Measurements from ENCODE around the gene BTBD10.

BTBD10 gene

GRCh38 chr11:13468750-13469149 lies 5.7 kb upstream of the BTBD10 start:
- H3K4me3 ChIP-seq (ENCODE audit: low read length) = no peak overlapping the region
- H3K27ac ChIP-seq (ENCODE audit: low read length) = no peak overlapping the region
- H3K27me3 ChIP-seq (ENCODE audit: control insufficient read depth, insufficient read depth, low read length) = no peaks in the 10 kb centered on the region
- H3K4me1 ChIP-seq (ENCODE audit: control insufficient read depth, low read depth, low read length) = peaks cover 8% of the 10 kb centered on the region
- H3K9ac ChIP-seq (ENCODE audit: low read length) = no peak overlapping the region
- H3K36me3 ChIP-seq (ENCODE audit: control insufficient read depth, low read depth, low read length) = no peaks in the 10 kb centered on the region
- H3K9me3 ChIP-seq (ENCODE audit: control insufficient read depth, low read depth, low read length) = no peaks in the 10 kb centered on the region

- Histone ChIP-seq H3K27me3 (ENCODE audit: control insufficient read depth, insufficient read depth, low read length) (no peaks in the 10 kb centered on the region), H3K9ac (ENCODE audit: low read length) (no peak overlapping the region), H3K36me3 (ENCODE audit: control insufficient read depth, low read depth, low read length) (no peaks in the 10 kb centered on the region), H3K9me3 (ENCODE audit: control insufficient read depth, low read depth, low read length) (no peaks in the 10 kb centered on the region), H3K4me3 (ENCODE audit: low read length) (no peak overlapping the region), H3K4me1 (ENCODE audit: control insufficient read depth, low read depth, low read length) (peaks cover 6% of the 10 kb centered on the region), H3K27ac (ENCODE audit: low read length) (no peak overlapping the region)
These were observed 2.9 kb upstream of the BTBD10 start for GRCh38 chr11:13465909-13466371.

- Histone ChIP-seq H3K4me3 (ENCODE audit: low read length) (peak overlapping the region; percentile 93), H3K27me3 (ENCODE audit: control insufficient read depth, insufficient read depth, low read length) (no peaks in the 10 kb centered on the region), H3K9ac (ENCODE audit: low read length) (peak overlapping the region; percentile 79), H3K9me3 (ENCODE audit: control insufficient read depth, low read depth, low read length) (no peaks in the 10 kb centered on the region), H3K36me3 (ENCODE audit: control insufficient read depth, low read depth, low read length) (no peaks in the 10 kb centered on the region), H3K4me1 (ENCODE audit: control insufficient read depth, low read depth, low read length) (peaks cover 6% of the 10 kb centered on the region), H3K27ac (ENCODE audit: low read length) (no peak overlapping the region)
These were observed 813 bp upstream of the BTBD10 start for GRCh38 chr11:13463779-13464290.

GRCh38 chr11:13462311-13462900 lies 616 bp downstream of the BTBD10 start:
- Histone ChIP-seq H3K9me3 (ENCODE audit: control insufficient read depth, low read depth, low read length) (no peaks in the 10 kb centered on the region), H3K27me3 (ENCODE audit: control insufficient read depth, insufficient read depth, low read length) (no peaks in the 10 kb centered on the region), H3K9ac (ENCODE audit: low read length) (peak overlapping the region; percentile 79), H3K36me3 (ENCODE audit: control insufficient read depth, low read depth, low read length) (no peaks in the 10 kb centered on the region), H3K27ac (ENCODE audit: low read length) (no peak overlapping the region), H3K4me3 (ENCODE audit: low read length) (peak overlapping the region; percentile 93), H3K4me1 (ENCODE audit: control insufficient read depth, low read depth, low read length) (peaks cover 6% of the 10 kb centered on the region)

- Histone ChIP-seq H3K9me3 (ENCODE audit: control insufficient read depth, low read depth, low read length) (no peaks in the 10 kb centered on the region), H3K27me3 (ENCODE audit: control insufficient read depth, insufficient read depth, low read length) (no peaks in the 10 kb centered on the region), H3K4me1 (ENCODE audit: control insufficient read depth, low read depth, low read length) (peaks cover 6% of the 10 kb centered on the region), H3K27ac (ENCODE audit: low read length) (no peak overlapping the region), H3K4me3 (ENCODE audit: low read length) (no peak overlapping the region), H3K36me3 (ENCODE audit: control insufficient read depth, low read depth, low read length) (no peaks in the 10 kb centered on the region), H3K9ac (ENCODE audit: low read length) (no peak overlapping the region)
These were observed 1.7 kb downstream of the BTBD10 start for GRCh38 chr11:13461291-13461690.

GRCh38 chr11:13450832-13451397 lies 12.1 kb downstream of the BTBD10 start:
- Histone ChIP-seq H3K27me3 (ENCODE audit: control insufficient read depth, insufficient read depth, low read length) (no peaks in the 10 kb centered on the region), H3K9ac (ENCODE audit: low read length) (no peak overlapping the region), H3K9me3 (ENCODE audit: control insufficient read depth, low read depth, low read length) (no peaks in the 10 kb centered on the region), H3K4me3 (ENCODE audit: low read length) (no peak overlapping the region), H3K4me1 (ENCODE audit: control insufficient read depth, low read depth, low read length) (peaks cover 11% of the 10 kb centered on the region), H3K27ac (ENCODE audit: low read length) (no peak overlapping the region), H3K36me3 (ENCODE audit: control insufficient read depth, low read depth, low read length) (no peaks in the 10 kb centered on the region)

- no peak overlapping the region for H3K4me3 ChIP-seq (ENCODE audit: low read length)
- H3K9me3 ChIP-seq (ENCODE audit: control insufficient read depth, low read depth, low read length) = no peaks in the 10 kb centered on the region
- no peaks in the 10 kb centered on the region for H3K27me3 ChIP-seq (ENCODE audit: control insufficient read depth, insufficient read depth, low read length)
- no peaks in the 10 kb centered on the region for H3K36me3 ChIP-seq (ENCODE audit: control insufficient read depth, low read depth, low read length)
- peaks cover 11% of the 10 kb centered on the region for H3K4me1 ChIP-seq (ENCODE audit: control insufficient read depth, low read depth, low read length)
- no peak overlapping the region for H3K27ac ChIP-seq (ENCODE audit: low read length)
- H3K9ac ChIP-seq (ENCODE audit: low read length) = no peak overlapping the region
These were observed 13.5 kb downstream of the BTBD10 start for GRCh38 chr11:13449522-13449921.

GRCh38 chr11:13448876-13449275 lies 14.1 kb downstream of the BTBD10 start:
- no peaks in the 10 kb centered on the region for H3K36me3 ChIP-seq (ENCODE audit: control insufficient read depth, low read depth, low read length)
- no peaks in the 10 kb centered on the region for H3K27me3 ChIP-seq (ENCODE audit: control insufficient read depth, insufficient read depth, low read length)
- no peak overlapping the region for H3K27ac ChIP-seq (ENCODE audit: low read length)
- H3K9me3 ChIP-seq (ENCODE audit: control insufficient read depth, low read depth, low read length) = no peaks in the 10 kb centered on the region
- H3K4me3 ChIP-seq (ENCODE audit: low read length) = no peak overlapping the region
- H3K4me1 ChIP-seq (ENCODE audit: control insufficient read depth, low read depth, low read length) = peaks cover 11% of the 10 kb centered on the region
- H3K9ac ChIP-seq (ENCODE audit: low read length) = no peak overlapping the region

GRCh38 chr11:13446444-13446843 lies 16.6 kb downstream of the BTBD10 start:
- Histone ChIP-seq H3K36me3 (ENCODE audit: control insufficient read depth, low read depth, low read length) (no peaks in the 10 kb centered on the region), H3K4me3 (ENCODE audit: low read length) (no peak overlapping the region), H3K9me3 (ENCODE audit: control insufficient read depth, low read depth, low read length) (no peaks in the 10 kb centered on the region), H3K27me3 (ENCODE audit: control insufficient read depth, insufficient read depth, low read length) (no peaks in the 10 kb centered on the region), H3K9ac (ENCODE audit: low read length) (no peak overlapping the region), H3K4me1 (ENCODE audit: control insufficient read depth, low read depth, low read length) (peaks cover 4% of the 10 kb centered on the region), H3K27ac (ENCODE audit: low read length) (no peak overlapping the region)

GRCh38 chr11:13445588-13445987 lies 17.4 kb downstream of the BTBD10 start:
- no peaks in the 10 kb centered on the region for H3K4me1 ChIP-seq (ENCODE audit: control insufficient read depth, low read depth, low read length)
- H3K9me3 ChIP-seq (ENCODE audit: control insufficient read depth, low read depth, low read length) = no peaks in the 10 kb centered on the region
- no peak overlapping the region for H3K4me3 ChIP-seq (ENCODE audit: low read length)
- no peaks in the 10 kb centered on the region for H3K36me3 ChIP-seq (ENCODE audit: control insufficient read depth, low read depth, low read length)
- H3K27ac ChIP-seq (ENCODE audit: low read length) = no peak overlapping the region
- no peaks in the 10 kb centered on the region for H3K27me3 ChIP-seq (ENCODE audit: control insufficient read depth, insufficient read depth, low read length)
- H3K9ac ChIP-seq (ENCODE audit: low read length) = no peak overlapping the region

GRCh38 chr11:13440100-13440855 lies 22.7 kb downstream of the BTBD10 start:
- no peaks in the 10 kb centered on the region for H3K36me3 ChIP-seq (ENCODE audit: control insufficient read depth, low read depth, low read length)
- peak overlapping the region; percentile 40 for H3K4me3 ChIP-seq (ENCODE audit: low read length)
- H3K27ac ChIP-seq (ENCODE audit: low read length) = no peak overlapping the region
- H3K9ac ChIP-seq (ENCODE audit: low read length) = peak overlapping the region; percentile 14
- peaks cover 20% of the 10 kb centered on the region for H3K4me1 ChIP-seq (ENCODE audit: control insufficient read depth, low read depth, low read length)
- H3K9me3 ChIP-seq (ENCODE audit: control insufficient read depth, low read depth, low read length) = no peaks in the 10 kb centered on the region
- H3K27me3 ChIP-seq (ENCODE audit: control insufficient read depth, insufficient read depth, low read length) = no peaks in the 10 kb centered on the region

All from iPS-18a (cell line).